H54 (cell line): ENCODE measurements around the gene TRIM14.
A peak's percentile ranks its signal among the peaks of the same experiment; 100 is the strongest.

ENCODE experiments used
- DNase-seq: peaks from one replicate; pipeline ENCODE4 v3.0.0; 2011; ENCODE audit warnings: low spot score, mixed read lengths; ENCODE audit not compliant: insufficient read length
- FAIRE-seq: peaks from 3 replicates; lab custom pipeline; 2011; peaks lifted over from hg19 to GRCh38; lab: Jason Lieb, UNC
- POLR2A ChIP-seq: IDR thresholded peaks from 2 replicates; pipeline ENCODE4 v1.6.1; 2011; ENCODE audit warnings: low read depth, mild to moderate bottlenecking, low read length

Gene TRIM14

DNA sequence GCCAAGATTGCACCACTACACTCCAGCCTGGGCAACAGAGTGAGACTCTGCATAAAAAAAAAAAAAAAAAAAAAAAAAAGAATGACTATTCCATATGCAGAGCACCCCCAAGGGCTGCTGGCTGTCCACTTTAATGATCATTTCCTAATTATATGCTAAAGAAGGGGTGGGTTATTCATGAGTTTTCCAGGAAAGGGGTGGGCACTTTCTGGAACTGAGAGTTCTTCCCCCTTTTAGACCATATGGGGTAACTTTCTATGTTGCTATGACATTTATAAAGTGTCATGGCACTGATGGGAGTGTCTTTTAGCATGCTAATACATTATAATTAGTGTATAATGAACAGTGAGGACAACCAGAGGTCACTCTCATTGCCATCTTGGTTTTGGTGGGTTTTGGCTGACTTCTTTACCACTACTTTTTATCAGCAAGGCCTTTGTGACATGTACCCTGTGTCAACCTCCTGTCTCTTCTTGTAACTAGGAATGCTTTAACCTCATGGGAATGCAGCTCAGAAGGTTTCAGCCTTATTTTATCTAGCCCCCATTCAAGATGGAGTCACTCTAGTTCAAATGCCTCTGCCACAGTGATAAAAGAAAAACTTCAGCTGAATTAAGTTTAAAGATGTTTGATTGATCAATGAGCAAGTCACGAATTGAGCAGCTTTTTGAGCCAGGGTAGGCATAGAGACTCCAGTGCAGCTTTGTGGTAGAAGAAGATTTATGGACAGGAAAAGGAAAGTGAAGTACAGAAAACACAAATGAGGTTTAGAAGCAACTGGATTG, 69.5 kb downstream of the TRIM14 start:
- FAIRE-seq (peak; percentile 78), DNase-seq (no peak)
- no peak for TF ChIP-seq POLR2A

DNA sequence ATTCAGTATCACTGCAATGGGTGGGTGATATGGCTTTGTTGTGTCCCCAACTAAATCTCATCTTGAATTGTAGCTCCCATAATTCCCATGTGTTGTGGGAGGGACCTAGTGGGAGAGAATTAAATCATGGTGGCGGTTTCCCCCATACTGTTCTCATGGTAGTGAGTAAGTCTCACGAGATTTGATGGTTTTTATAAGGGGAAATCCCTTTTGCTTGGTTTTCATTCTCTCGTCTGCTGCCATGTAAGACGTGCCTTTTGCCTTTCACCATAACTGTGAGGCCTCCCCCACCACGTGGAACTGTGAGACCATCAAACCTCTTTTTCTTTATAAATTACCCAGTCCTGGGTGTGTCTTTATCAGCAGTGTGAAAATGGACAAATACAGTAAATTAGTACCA, 72.0 kb downstream of the TRIM14 start:
- no peak for TF ChIP-seq POLR2A
- FAIRE-seq (peak; percentile 20), DNase-seq (no peak)

DNA sequence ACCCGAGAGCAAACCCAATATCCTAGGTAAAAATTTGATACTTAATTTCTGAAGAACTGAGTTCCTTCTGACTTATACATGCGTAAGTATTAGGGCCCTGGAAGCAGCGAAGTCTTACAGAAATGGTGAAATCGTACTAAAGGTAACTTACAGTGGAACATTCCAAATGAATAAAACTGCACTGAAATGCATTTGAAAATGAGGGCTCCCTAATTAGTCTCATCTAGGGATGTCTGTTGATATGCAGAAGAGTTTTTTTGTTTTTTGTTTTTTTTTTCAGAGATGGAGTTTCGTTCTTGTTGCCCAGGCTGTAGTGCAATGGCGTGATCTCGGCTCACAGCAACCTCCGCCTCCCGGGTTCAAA, 72.9 kb downstream of the TRIM14 start:
- DNase-seq (no peak), FAIRE-seq (no peak)
- TF ChIP-seq POLR2A = no peak

DNA sequence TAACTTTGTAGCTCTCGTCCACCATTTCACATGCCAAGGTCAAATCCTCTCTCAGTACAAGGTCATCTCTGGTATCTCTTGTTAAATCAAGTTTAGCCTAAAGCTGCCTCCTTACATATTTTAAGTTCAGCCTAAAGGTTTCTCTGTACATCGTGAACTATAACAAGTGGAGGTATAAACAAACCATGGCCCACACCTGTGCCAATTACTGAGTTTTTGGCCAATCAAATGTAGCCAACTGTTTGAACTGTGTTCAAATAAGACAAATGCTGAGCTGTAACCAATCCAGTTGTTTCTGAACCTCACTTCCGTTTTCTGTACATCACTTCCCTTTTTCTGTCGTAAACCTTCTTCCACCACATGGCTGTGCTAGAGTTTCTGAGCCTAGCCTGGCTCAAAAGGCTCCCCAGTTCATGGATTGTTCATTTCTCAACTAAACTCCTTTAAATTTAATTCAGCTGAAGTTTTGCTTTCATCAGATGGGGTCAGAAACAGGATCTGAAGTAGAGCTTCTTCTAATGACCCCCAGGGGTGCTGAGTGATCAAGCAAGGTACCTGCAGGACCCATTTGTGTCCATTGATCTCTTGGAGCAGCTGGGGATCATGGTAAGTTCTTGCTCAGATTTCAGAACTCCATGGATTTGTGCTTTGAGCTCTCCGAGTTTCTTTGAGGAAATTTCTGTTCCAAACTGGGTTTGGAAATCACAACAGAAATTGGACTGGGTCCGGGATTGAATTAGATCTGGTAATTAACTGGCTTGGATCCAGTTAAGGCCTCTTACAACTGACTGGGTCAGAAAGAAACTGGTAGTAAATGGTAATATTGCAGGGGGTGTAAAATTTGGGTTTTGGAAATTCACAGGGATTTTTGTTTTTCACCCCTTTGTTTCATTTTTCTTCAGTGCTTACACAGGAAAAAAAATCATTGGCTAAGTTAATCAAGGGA, 73.5 kb downstream of the TRIM14 start:
- FAIRE-seq (peak; percentile 70), DNase-seq (no peak)
- no peak for TF ChIP-seq POLR2A

DNA sequence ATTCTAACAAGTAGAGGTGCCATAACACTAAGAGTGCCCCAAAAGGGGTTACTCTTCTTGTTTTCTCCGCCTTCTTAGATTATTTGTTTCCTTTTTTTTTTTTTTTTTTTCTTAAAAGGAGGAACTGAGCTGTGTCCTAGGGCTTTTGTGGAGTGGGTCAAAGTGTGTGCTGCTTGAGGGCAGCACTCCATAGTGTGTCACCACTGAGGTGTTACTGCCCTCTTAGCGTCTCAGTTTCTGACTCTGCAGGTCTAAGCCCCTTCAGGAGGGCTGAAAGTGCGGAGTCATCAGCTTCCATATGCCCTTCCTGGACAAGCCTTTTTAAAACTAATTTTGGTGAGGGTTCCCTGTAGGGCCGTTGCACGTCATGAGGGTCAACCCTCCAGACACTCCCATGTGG, 75.1 kb downstream of the TRIM14 start:
- FAIRE-seq (no peak), DNase-seq (no peak)
- no peak for TF ChIP-seq POLR2A

DNA sequence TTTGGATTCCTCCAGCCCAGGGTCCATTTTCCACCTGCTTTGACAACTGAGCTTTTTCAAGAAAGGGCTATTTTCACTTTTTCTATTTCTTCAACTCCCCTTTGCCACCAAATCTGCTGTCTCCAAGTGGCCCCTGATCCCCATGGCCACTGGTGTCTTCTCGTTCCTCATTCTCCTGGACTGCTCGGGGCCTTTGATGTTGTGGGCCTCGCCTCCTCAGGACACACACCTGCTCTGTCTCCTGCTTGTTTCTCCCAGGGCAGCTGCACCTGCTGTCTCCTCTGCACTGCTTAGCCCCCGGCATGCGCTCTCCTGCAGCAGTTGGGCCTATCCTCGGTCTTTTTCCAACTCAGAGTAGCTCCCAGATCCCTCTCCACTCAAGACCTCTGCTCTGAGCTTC, 78.8 kb downstream of the TRIM14 start:
- FAIRE-seq = no peak
- DNase-seq = no peak
- no peak for TF ChIP-seq POLR2A

DNA sequence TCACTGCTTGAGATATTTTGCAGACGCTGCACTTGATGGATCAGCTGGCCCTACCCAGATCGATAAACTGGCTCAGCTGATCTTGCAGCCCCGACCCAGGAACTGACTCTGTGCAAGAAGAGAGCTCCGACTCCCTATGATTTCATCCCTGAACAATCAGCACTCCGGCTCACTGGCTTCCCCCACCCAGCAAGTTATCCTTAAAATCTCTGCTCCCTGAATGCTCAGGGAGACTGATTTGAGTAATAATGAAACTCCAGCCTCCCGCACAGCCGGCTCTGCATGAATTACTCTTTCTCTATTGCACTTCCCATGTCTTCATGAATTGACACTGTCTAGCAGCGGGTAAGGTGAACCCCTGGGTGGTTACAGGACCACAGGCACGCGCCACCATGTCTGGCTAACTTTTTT, 79.4 kb downstream of the TRIM14 start:
- no peak for DNase-seq
- FAIRE-seq = no peak
- TF ChIP-seq POLR2A = no peak

DNA sequence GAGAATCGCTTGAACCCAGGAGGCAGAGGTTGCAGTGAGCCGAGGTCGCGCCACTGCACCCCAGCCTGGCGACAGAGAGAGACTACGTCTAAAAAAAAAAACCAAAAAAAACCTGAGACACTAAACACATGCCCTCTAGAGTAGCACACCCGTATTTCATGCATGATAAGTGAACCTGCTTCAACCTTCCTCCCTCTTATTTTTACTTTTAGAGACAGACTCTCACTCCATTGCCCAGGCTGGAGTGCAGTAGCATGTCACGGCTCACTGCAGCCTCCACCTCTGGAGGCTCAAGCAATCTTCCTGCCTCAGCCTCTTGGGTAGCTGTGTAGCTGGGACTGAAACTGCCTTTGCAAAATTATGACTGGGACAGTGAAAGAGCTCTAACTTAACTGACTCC, 80.1 kb downstream of the TRIM14 start:
- FAIRE-seq (no peak), DNase-seq (no peak)
- no peak for TF ChIP-seq POLR2A

DNA sequence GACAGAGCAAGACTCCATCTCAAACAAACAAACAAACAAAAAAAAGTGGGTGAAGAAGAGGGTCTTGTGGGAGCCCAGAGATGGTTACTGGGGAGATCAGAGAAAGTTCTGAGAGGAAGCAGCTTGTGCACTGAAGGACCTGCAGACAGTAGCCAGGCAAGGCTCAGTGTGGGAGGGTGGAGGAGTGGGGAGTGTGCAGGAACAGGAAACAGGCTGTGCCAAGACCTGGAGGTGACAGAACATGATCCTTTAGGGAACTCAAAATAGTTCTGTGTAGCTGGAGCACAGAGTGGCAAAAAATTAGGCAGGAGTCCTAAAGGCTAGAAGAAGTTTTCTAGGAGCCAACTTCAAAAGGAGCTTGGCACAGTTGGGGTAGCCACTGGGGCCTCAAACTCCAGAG, 81.7 kb downstream of the TRIM14 start:
- TF ChIP-seq POLR2A = no peak
- no peak for DNase-seq
- peak; percentile 69 for FAIRE-seq

DNA sequence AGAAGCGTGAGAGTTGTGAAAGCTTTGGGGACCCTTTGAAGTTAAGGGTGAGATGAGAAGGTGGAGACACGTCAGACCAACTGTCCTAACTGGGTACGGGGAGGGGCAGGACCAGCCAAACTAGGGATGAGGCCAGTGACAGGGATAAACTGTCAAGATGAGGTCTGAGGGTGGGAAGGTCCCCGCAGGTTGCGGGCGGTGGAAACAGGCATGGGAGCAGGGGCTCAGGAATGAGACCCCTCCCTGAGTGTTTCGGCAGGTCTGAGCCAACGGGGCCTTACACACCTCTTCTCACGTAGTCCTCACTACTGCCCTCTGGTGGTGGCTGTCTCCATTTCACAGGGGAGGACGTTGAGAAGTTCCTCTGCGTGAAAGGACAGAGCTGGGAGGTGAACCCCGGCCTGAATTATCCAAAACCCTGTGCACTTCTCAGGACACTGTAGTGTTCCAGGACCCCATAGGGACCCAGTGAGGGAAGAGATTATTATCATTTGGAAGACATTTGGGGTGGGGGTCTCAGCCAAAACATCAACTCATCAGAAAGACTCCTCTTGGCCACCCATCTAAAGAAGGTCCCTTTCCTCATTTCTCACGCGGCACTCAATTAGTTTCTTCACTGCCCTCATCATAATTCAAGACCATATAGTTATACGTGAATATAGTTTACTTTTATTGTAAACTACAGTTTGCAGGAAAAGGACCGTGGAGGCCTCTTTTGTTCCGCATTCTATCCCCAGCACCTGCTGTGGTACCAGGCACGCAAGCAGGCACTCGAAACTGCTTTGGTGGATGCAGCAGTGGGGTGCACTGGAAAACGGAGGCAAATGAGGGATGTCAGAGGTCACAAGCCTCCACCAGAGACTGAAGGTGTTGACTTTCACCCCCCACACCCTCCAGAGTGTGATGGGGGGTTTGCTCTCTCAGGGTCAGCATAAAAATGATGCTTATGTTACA, 84.2 kb downstream of the TRIM14 start:
- FAIRE-seq = peak; percentile 92
- no peak for TF ChIP-seq POLR2A
- DNase-seq = peak; percentile 79

DNA sequence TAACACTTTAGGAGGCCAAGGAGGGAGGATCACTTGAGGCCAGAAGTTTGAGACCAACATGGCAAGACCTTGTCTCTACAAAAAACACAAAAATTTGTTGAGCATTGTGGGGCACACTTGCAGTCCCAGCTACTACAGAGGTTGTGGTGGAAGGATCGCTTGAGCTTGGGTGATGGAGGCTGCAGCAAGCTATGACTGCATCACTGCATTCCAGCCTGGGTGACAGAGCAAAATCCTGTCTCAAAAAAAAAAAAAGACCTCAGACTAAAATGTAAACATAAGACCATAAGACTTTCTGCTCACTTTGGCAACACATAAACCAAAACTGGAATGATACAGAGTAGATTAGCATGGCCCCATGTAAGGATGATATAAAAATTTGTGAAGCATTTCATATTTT, 87.1 kb downstream of the TRIM14 start:
- no peak for TF ChIP-seq POLR2A
- FAIRE-seq = peak; percentile 83
- no peak for DNase-seq

DNA sequence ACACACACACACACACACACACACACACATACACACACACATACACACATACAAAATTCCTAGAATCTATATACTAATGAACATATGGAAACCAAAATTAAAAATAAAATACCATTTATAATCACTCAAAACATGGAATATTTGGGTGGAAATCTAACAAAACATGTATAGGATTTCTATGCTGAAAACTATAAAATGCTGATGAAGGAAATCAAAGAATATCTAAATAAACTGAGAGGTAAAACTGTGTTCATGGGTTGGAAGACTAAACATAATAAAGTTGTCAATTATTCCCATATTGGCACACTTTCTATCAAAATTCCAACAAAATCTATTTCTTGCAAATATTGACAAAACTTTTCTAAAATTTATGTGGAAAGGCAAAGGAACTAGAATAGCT, 87.9 kb downstream of the TRIM14 start:
- DNase-seq = no peak
- TF ChIP-seq POLR2A = no peak
- no peak for FAIRE-seq

DNA sequence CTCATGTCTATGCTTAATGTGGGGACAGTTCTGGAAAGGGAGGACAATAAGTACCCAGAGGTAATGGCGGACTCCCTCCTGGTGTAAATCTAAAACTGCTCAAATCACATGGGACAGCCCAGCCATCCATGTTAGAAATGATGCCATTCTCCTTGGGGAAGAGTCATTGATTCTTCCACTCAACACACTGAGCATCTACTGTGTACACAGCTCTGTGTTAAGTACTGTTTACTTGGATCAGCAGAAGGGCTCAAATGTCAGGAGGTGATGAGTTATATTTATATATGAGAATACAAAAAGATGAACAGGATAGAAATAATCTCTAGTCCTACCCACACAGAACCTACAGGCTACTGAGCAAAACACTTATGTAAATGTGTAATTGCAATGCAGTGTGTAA, 94.3 kb downstream of the TRIM14 start:
- no peak for FAIRE-seq
- DNase-seq = no peak
- TF ChIP-seq POLR2A = no peak
